Breast epithelium (tissue), 4 donors: ENCODE results near the gene DOCK10. TPM values are rescaled to one million over a fixed set of nuclear protein-coding genes. Genes with fewer than 3 reads are reported as not detected.

Experiments used
- DNase-seq, 2 donors: peaks; one replicate each; pipeline ENCODE4 v3.0.0-alpha.2; 2019; ENCODE audit warnings: low spot score in 2 of 2
- H3K27ac ChIP-seq, 2 donors: fragments of 200-600 bp; sonication (generic) in 1 of 2; one replicate each; pipeline ENCODE4 v1.5.1; 2016 to 2019; ENCODE audit warnings: mild to moderate bottlenecking in 1 of 2
- H3K27me3 ChIP-seq, 2 donors: fragments of 200-600 bp; sonication (generic) in 1 of 2; one replicate each; pipeline versions ENCODE4 v1.5.1 to v1.6.0; 2017 to 2019; ENCODE audit warnings: control low read depth in 1 of 2, mild to moderate bottlenecking in 1 of 2
- H3K36me3 ChIP-seq: fragments of 200-600 bp; one replicate; pipeline ENCODE4 v1.5.1; 2019
- H3K4me1 ChIP-seq, 2 donors: fragments of 200-600 bp; sonication (generic); one replicate each; pipeline ENCODE4 v1.5.1; 2016 to 2019; ENCODE audit warnings: control low read depth in 1 of 2
- H3K4me3 ChIP-seq, 3 donors: fragments of 200-600 bp; sonication (generic); 1 replicate in 2 of 3; 2 replicates in 1 of 3; pipeline ENCODE4 v1.5.1; 2016 to 2019; ENCODE audit warnings: mild to moderate bottlenecking in 3 of 3, moderate library complexity in 2 of 3
- H3K9me3 ChIP-seq, 2 donors: fragments of 200-600 bp; sonication (generic) in 1 of 2; one replicate each; pipeline ENCODE4 v1.5.1; 2016 to 2019; ENCODE audit warnings: control low read depth in 1 of 2
- CTCF ChIP-seq, 3 donors: fragments of 450-650 bp; IDR thresholded peaks; one replicate each; pipeline ENCODE4 v1.5.1; 2016 to 2017; ENCODE audit warnings: antibody characterized with exemption in 3 of 3, mild to moderate bottlenecking in 3 of 3, moderate library complexity in 3 of 3
- POLR2A ChIP-seq: fragments of 450-650 bp; IDR thresholded peaks from one replicate; pipeline ENCODE4 v1.6.1; 2016; ENCODE audit warnings: antibody characterized with exemption, mild to moderate bottlenecking, moderate library complexity
- POLR2AphosphoS5 ChIP-seq, 3 donors: sonication (generic); formaldehyde crosslinking; IDR thresholded peaks; one replicate each; pipeline ENCODE4 v1.6.1; 2017; ENCODE audit warnings: antibody characterized with exemption in 3 of 3
- intact Hi-C: fragments of 100-400 bp; cut with DNase I; formaldehyde crosslinking; loops from one replicate; pipeline ENCODE4 v1.15.1; 2023; ENCODE audit warnings: low total_unique reads
- total RNA-seq, 3 donors: library from RNA; depleted of rRNA; stranded (reverse); fragments of >200 nt; gene quantifications; one replicate each; pipeline ENCODE4 v1.1.0, GENCODE V29; 2016

DOCK10 gene
- total RNA-seq, 3 donors from 2014 or later = 13.8 to 23.9 (median 15.4) TPM

- no peak for DNase-seq
- TF ChIP-seq POLR2A (no peak), CTCF (IDR thresholded peaks at IDR 0.05) (no peak), POLR2AphosphoS5 (IDR thresholded peaks at IDR 0.05) (no peak)
- H3K36me3 ChIP-seq = no peaks in the 10 kb centered on the region
- no peaks in the 10 kb centered on the region for H3K9me3 ChIP-seq
- no peak overlapping the region for H3K27ac ChIP-seq
- H3K4me3 ChIP-seq = no peak overlapping the region
- H3K4me1 ChIP-seq = no peaks in the 10 kb centered on the region
- intact Hi-C loops = no loop called here
- no peaks in the 10 kb centered on the region for H3K27me3 ChIP-seq
Measured at GRCh38 chr2:224837066-224837465, 205.2 kb downstream of the DOCK10 start.

- H3K36me3 ChIP-seq = no peaks in the 10 kb centered on the region
- H3K9me3 ChIP-seq = no peaks in the 10 kb centered on the region
- H3K27ac ChIP-seq = no peak overlapping the region
- no peak for DNase-seq
- no peaks in the 10 kb centered on the region for H3K27me3 ChIP-seq
- TF ChIP-seq POLR2AphosphoS5 (IDR thresholded peaks at IDR 0.05) (no peak), POLR2A (no peak), CTCF (IDR thresholded peaks at IDR 0.05) (no peak)
- no peaks in the 10 kb centered on the region for H3K4me1 ChIP-seq
- intact Hi-C loops = no loop called here
- H3K4me3 ChIP-seq = no peak overlapping the region
Measured at GRCh38 chr2:224836263-224836662, 206.0 kb downstream of the DOCK10 start.

- intact Hi-C loops = no loop called here
- Histone ChIP-seq H3K27me3 (no peaks in the 10 kb centered on the region), H3K4me3 (no peak overlapping the region)
Measured at GRCh38 chr2:224835405-224835804, 206.9 kb downstream of the DOCK10 start.

GRCh38 chr2:224833986-224834385 is 208.3 kb downstream of the DOCK10 start:
- H3K4me3 ChIP-seq = no peak overlapping the region
- H3K27me3 ChIP-seq = no peaks in the 10 kb centered on the region
- no peak overlapping the region for H3K27ac ChIP-seq
- TF ChIP-seq POLR2AphosphoS5 (IDR thresholded peaks at IDR 0.05) (no peak), POLR2A (no peak), CTCF (IDR thresholded peaks at IDR 0.05) (no peak)
- intact Hi-C loops = no loop called here
- DNase-seq = no peak
- no peaks in the 10 kb centered on the region for H3K9me3 ChIP-seq
- no peaks in the 10 kb centered on the region for H3K36me3 ChIP-seq
- no peaks in the 10 kb centered on the region for H3K4me1 ChIP-seq

More at GRCh38 chr2:224835405-224835804, 206.9 kb downstream of the DOCK10 start:
- DNase-seq = no peak
- Histone ChIP-seq H3K4me1 (no peaks in the 10 kb centered on the region), H3K9me3 (no peaks in the 10 kb centered on the region), H3K36me3 (no peaks in the 10 kb centered on the region), H3K27ac (no peak overlapping the region)
- TF ChIP-seq CTCF (IDR thresholded peaks at IDR 0.05) (no peak), POLR2AphosphoS5 (IDR thresholded peaks at IDR 0.05) (no peak), POLR2A (no peak)

GRCh38 chr2:224832207-224832606 is 210.1 kb downstream of the DOCK10 start:
- Histone ChIP-seq H3K4me3 (no peak overlapping the region), H3K27ac (no peak overlapping the region), H3K4me1 (no peaks in the 10 kb centered on the region), H3K9me3 (no peaks in the 10 kb centered on the region), H3K36me3 (no peaks in the 10 kb centered on the region), H3K27me3 (no peaks in the 10 kb centered on the region)
- TF ChIP-seq POLR2AphosphoS5 (IDR thresholded peaks at IDR 0.05) (no peak), POLR2A (no peak), CTCF (IDR thresholded peaks at IDR 0.05) (no peak)
- intact Hi-C loops = no loop called here
- DNase-seq = no peak
